Measurements from ENCODE around the gene FRMD4A.

Gene FRMD4A

DNA sequence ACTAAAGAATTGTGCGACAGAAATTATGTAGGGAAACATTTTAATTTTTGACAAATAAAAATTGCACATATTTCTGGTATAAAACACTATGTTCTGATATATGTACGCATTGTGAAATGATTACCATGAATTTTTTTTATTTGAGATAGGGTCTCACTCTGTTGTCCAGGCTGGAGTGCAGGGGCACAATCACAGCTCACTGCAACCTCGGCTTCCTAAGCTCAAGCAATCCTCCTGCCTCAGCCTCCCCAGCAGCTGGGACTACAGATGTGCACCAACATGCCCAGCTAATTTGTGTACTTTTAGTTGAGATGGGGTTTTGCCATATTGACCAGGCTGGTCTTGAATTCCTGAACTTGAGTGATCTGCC lies 149.2 kb downstream of the FRMD4A start:
- DNase-seq = no peak

DNA sequence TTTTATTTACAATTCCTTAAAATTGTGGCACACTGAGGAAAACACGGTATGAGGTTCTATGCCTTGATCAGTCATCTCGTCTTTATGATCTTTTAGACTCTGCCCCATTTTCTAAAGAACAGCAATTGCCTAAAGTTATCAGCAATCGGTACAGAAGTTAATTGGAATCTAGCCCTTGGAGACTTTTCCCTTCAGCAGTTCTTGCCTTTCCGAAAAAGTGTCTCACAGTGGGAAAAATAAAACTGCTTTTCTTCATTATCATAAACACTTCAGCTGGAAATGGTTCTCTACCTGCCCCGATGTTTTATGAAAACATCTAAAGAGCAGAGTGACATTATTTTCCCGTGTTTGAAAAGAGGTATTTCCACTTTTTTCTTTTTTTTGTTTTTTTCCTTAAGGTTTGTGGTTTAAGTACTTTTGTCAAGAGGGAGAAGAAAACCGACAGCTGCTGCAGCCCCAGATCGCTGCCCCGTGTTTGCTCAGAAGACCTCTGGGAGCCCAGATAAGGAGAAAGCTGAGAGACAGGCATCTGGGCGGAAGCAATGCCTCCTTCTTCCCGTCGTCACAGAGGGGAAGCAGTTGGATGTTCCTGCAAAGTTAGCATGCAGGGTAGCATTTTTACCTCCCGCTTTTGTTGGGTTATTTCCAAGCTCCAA lies 149.7 kb downstream of the FRMD4A start:
- no peak for DNase-seq

DNA sequence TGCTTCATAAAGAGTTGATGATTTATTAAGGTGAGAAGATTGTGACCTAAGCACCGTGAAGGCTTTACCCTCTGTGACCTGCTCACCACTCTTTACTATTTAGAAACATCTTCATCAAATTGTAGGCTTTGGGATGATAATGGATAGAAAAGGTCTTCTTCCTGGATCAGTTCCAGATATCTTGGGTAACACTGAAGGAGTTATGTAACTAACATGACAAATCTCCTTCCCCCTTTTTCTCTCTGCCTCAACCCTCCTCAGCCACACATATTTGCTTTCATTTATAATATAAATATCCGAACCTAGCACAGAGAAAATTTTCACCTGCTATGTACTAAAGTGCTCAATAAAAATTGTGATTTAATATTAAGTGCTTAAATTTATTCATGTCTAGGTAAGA lies 151.5 kb downstream of the FRMD4A start:
- DNase-seq = no peak

DNA sequence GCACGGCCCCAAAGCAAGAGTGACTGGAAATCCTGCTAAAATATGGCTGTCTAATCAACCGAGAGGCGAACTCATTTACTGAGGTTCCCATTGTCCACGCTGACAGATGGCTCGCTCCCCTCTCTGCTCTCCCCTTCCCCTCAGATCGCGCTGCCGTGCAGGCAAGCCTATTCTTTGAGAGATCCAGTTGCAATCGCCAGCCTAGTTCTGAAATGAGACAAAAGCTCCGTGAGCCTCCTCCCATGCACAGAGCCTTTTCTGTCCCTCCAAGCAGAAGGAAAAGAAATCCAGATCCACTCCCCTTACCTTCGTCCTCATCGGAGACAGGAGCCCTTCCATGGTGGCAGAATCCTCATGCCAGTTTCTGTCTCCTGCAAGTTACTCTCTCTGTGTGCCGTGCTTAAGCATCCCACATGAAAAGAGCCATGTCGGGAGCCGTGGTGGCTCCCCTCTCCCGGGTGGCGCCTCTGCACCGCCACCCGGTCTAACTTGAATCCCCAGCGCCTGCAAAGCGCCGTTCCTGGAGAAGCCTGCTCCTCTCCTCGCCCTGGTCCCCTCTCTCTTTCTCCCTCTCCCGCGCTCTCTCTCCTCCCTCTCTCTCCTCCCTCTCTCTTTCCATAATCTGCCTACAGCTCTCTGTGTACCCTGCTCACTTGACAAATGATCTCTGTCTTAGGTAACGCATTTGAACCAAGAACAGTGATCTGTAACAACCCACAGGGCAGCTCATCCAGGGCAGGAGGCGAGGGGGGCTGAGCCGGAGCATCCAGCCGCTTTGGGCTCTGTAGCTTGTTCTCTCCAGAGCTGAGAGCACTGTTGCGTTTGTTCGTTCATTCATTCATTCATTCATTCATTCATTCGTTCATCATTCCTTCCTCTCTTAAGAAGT lies 156.8 kb downstream of the FRMD4A start:
- DNase-seq = no peak

DNA sequence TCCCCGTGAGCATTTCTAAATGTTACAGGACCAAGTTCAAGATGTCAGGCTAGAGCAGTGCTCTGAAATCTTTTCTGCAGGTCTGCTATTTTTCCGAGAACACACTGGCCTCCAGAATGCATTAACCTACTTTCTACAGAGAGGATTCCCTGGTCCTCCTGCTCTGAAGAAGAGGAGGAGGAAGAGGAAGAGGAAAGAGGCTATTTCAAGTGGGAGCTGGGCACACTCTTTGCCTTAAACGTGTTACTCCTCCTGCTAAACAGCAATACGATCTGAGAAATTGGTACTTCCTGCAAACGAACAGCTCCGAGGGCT lies 157.4 kb downstream of the FRMD4A start:
- no peak for DNase-seq

DNA sequence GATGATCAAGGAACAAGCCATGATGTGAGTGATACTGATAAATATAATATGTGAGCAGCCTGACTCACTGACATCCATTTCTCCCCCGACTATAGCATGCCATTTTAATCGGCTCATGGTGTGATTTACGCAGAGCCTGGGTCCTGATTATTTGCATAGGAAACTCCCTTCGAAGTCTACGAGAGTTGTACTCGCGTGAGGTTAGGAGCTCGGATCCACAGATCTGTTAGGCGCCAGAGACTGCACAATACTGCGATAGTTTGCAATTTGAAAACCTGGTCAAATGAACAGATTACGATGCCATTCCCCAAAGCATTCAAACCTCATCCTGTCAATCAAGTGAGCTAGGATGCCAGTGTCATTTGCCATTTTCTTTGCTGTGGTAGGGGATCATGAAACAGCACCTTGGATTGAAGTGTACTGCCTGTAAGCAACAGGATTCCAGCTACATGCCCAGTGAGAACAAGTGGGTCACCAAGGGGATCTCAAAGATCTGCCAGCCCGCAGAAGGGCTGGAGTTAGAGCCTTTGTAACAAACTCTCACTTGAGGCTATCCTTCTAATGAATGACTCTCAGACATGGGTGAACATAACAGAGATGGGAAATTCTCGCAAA lies 158.3 kb downstream of the FRMD4A start:
- no peak for DNase-seq

DNA sequence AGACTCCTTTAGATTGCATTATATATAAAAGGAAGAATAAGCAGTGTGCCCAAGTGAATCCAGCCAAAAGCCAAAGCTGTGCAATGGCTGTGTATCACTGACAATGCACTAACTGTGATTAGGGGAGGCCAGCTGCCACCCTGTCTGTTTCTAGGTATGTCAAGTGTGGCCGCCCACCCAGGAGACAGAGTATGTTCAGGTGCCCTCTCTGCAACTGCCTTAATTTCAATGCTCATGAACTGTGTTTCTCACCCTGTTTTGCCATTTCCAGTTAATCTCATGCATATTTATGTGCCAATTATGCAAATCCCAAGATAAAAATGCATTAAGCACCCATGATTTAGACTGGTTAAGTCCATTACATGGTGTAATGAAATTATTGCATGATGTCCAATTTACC lies 159.4 kb downstream of the FRMD4A start:
- no peak for DNase-seq

DNA sequence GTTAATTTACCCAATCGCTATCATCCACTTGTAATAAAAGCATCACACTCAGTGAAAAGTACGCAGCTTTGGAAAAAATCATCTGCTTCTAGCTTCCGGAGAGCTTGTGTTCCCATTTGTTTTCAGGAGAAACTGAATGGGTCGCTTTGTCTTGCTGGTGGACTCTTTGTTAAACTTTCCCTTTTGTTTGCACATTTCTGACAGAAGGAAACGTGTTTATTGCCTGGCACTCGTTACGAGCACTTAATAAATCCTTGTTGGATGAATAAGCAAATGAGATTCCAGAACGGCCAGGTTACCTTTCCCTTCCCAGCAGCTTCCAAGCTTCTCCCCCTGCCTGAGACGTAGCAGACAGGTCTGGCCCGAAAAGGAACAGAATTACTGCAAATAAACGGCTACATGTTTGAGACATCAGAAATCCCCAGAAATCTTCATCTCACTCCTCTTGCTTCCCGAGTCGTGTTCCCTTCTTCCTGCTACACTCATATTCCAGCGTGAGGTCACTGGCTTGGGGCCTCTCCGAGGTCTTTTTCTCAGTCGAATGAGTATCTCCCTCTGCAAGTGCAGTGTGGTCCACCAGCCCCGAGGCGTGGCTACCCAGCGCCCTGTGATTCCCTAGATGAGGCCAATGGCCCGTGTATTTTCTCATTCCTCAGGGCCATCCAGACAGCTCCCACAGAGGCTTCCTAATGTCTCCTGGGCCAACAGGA lies 167.2 kb downstream of the FRMD4A start:
- DNase-seq = no peak

DNA sequence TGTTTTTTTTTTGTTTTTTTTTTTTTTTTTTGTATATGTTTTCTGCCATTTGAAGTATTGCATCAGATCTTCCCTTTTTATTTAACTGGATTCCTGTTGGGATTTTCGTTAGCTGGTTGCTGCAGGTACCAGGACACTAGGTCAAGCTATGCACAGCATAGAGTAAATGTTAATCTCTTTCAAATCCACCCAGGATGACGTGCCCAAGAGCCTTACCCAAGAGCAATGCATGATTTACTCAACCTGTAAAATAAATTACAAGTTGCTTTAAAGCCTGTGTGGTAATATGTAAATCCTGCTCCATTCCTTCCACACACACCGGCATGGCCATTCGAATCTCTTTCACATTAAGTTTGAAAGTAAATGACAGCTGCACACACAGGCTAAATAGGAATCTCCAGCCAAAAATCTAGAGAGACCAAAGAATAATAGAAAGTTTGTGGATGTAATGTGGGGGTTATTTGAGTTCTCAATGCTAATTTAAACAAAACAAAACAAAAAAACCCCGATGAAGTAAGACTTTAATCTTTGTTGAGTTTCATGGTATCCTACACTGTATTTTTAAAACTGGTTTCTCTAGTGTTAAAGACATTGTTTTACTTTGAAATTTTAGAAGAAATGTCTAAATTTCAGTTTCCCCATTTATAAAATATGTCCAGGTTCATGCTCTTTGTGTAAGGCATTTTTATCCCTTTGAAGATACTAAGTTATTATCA lies 167.9 kb downstream of the FRMD4A start:
- no peak for DNase-seq

DNA sequence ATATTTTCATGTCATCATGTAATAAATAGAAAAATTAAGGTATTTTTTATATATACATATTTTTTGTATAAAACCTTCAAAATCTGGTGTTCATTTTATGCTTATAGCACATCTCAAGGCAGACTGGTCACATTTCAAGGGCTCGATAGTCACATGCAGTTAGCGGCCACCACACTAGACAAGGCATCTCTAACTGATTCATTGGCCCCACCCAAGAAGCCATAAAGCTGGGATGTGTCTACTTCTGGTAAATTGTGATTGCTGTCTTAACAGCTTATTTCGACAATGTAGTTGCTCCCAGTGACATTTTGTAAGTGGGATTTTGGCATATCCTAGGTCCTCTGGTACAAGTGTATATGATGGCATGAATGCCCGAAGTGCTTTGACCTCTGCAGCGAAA lies 168.7 kb downstream of the FRMD4A start:
- no peak for DNase-seq

DNA sequence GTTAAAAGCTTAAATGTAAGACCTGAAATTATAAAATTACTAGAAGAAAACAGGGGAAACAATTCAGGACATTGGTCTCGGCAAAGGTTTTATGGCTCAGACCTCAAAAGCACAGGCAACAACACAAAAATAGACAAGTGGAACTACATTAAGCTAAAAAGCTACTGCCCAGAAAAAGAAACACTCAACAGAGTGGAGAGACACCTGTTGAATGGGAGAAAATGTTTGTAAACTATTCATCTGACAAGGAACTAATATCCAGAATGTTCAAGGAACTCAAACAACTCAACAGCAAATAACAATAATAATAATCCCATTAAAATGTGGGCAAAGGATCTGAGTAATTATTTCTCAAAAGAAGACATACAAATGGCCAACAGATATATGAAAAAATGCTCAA lies 170.4 kb downstream of the FRMD4A start:
- DNase-seq = no peak

DNA sequence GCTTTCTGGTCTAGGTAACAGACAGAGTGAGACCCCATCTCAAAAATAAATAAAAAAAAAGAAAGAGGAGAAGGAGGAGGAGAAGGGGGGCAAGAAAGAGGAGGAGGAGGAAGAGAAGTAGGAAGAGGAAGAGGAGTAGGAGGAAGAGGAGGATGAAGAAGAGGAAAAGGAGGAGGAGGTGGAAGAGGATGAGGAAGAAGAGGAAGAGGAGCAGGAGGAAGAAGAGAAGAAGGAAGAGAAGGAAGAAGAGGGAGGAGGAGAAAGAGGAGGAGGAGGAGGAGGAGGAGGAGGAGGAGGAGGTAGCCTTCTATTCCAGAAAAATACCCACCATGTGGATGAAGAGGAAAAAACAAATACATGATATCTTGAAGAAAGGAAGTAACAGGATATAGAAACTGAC lies 172.1 kb downstream of the FRMD4A start:
- DNase-seq = no peak

DNA sequence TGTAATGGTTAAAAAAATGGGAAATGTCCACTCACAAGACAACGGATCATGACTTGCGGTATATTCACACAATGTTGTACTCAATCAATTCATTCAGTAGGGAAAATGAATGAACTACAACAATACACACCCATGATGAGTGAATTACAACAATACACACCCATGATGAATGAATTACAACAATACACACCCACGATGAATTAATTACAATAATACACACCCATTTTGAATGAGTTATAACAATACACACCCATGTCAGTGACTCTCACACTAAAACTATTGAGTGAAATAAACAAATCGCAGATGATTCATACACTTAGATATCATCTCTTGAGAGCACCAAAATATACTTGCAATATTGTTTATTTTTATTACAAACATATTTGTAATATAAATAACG lies 174.6 kb downstream of the FRMD4A start:
- DNase-seq = no peak

DNA sequence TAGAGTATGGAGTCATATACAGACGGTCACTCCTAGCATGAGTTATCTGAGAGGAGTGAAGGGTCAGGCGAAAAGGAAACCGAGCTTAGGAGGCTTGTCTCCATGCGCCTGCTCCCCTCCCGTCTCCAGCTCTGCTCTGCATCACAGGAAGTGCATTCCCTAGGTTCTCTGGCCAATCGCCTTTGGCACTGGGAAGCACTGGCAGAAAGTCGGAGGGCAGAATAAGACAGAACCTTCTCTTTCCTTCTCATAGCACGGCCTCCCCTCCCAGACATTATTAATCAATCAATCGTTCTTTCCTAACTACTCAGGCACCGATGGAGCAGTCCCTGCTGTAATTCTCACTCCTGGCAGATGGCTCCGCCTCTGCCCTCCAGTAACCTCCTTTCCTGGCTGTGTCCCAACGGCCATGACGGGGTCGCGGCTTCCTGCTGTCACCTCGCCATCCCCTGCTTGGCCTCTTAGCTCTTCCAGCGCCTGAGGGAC lies 177.1 kb downstream of the FRMD4A start:
- no peak for DNase-seq

DNA sequence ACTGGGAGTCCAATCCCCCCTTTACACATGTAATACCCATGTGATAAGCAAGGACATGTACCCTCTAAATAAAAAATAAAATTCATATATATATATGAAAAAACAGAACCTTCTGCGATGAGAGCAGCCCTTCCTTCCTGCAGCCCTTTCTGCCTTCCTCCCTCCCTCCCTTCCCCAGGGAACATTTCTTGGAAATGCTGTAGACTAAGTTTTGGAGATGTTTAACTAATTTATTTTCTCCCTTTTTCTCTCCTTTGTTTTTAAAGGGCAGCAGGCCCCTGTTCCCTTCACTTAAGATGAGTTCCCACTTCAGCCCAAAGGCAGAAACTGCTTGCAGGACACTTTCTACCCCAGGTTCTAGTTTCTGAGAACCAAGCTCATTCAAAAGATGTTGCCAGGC lies 179.2 kb downstream of the FRMD4A start:
- no peak for DNase-seq

DNA sequence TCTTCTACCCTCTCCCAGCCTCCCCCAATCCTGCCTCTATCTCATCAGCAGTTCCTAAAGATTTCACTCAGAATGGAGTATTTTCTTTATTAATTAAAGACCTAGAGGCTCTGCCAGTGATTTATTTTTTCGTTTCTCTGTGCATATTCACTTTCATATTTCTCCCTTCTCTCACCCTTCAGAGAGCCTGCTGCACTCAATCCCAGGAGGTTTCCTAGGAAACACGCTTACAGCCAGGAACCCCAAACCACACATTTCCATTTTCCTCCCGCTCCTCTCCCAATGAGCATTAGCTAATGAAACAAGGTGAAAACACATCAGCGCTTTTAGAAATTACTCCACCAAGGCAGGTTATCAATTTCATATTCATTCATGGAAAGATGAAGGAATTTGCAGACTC lies 180.2 kb downstream of the FRMD4A start:
- no peak for DNase-seq

DNA sequence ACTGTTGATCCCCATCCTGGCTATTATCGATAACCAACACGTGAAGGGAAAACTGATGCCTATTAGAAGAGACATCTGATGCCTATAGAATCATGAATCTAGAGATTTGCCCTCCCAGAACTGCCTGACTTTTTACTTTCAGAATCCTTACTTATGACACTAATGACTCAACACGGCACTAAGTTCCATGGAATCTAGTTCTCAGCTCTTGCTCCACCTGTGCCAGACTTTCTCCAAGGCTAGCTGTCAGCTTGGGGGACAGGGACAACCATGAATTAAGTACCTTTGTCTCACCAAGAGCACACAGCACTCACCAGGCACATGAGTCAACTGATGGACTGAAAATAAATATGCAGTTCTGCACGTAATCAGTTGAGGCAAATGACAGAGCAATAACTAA lies 184.2 kb downstream of the FRMD4A start:
- DNase-seq = no peak

DNA sequence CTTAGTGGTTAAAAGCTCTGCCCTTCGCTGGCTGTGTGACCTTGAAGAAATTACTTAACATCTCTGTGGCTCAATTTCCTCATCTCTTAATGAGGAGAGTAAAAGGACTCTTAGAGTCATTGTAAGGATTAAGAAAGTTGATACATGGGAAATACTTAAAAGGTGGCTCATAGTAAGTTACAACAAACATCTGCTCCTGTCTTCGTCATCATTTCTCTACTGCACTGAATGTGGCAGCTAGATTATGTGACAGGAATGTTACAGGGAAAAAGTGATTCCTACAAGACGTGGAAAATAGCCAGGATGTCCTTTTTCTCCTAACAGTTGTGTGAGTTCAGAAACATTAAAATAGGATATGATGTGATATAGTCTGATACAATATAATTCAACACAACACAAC lies 184.7 kb downstream of the FRMD4A start:
- no peak for DNase-seq

DNA sequence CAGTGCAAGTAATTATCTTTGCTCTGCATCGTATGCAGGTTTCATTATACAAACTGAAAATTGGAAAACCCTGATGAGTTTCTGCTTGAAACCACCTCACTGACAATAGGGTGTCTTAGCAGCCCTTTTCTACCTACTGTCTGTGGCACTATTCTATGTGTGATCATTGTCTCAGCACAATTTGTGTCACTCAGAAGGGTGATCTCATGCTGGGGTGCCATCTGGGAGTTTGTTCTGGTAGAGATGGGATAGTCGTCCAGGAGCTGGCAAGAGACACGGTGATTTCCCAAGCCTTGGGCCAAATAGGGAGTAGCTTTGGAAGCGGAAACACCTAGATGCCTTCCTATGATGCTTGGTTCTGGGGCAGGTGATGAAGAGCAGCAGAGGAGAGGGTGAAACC lies 186.3 kb downstream of the FRMD4A start:
- DNase-seq = no peak

DNA sequence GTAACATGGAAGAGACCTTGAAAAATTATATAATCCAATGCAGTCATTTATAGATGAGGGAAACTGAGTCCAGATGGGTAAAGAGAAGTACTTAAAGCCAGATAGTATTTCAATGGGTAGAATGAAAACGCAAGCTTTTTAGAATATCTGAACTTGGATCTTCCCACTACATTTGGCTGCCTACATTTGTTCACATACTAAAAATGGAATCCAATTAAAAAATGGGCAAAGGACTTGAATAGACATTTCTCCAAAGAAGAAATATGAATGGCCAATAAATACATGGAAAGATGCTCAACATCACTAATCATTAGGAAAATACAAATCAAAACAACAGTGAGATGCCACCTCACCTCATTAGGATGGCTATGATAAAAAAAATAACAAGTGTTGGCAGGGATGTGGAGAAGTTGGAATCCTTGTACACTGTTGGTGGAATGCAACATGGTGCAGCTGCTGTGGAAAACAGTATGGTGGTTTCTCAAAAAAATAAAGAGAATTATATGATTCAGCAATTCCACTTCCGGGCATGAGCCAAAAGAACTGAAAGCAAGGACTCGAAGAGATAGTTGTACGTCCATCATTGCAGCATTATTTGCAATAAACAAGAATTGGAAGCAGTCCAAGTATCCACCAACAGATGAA lies 188.0 kb downstream of the FRMD4A start:
- no peak for DNase-seq

DNA sequence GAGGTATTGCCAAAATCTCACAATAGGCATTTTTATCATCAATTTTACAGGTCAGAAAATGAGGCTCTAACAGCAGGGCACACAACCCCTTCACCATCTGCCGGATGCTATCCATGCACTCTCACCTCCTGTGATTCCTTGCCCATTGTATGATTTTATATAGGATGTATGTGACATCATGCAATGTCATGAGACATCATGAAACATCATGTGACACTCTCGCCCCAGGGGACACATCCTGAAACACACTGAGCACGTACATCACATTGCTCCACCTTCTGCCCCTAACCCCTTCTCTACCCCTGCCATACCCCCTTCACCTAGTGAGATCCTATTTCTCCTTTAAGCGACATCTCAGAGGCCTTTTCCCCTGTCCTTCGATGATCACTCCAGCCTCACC lies 189.4 kb downstream of the FRMD4A start:
- no peak for DNase-seq

DNA sequence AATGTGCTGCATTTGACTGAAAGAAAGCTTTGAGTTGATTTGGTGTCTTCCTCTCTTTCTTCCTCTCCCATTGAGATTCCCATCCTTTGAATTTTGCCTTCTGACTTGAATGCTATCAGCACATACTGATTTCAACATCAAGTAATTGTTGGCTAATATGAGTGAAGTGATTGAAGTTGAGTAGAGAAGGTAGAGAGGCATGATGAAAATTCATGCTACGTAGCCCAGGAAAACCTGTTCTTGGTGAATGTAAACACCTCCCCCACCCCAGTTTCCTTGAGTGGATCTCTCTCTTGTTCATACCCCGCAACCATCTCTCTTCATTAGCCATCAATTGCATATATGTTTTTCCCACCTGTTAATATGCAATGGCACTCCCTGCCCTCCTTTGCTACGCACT lies 193.3 kb downstream of the FRMD4A start:
- DNase-seq = no peak

All from SHP77 treated with DMSO at 0.1 percent for 48 hours (cell line).